K562 treated with DMSO at 1 percent for 4 hours (cell line): Measurements from ENCODE around the gene ZFAND5. TPM values are rescaled to one million over a fixed set of nuclear protein-coding genes. Genes with fewer than 3 reads are reported as not detected.

Experiments
- total RNA-seq: library from RNA; unstranded; fragments of 300-600 nt; gene quantifications from 2 replicates; pipeline ENCODE4 v1.2.3, GENCODE V29; 2022; ENCODE audit not compliant: insufficient read depth

Gene ZFAND5
- 34.1 and 55.7 TPM in 2 replicates for total RNA-seq

GRCh38 chr9:72364679-72365524 is at the start of gene ZFAND5:
Gene ZFAND5, minus strand, starts transcription at chr9:72365208. Its CDS starts 4,430 bp downstream, at chr9:72360778.

Other genes starting within 250 kb of the ZFAND5 start
- 6.3 and 11.4 TPM in 2 replicates for gene GDA, start 215.8 kb downstream of the ZFAND5 start, total RNA-seq
- gene TMC1, start 156.4 kb upstream of the ZFAND5 start, total RNA-seq: not detected in 2 replicates